Measurements from ENCODE around the gene AATF.

- TF ChIP-seq CTCF (IDR thresholded peaks at IDR 0.05) (no peak), RAD21 (conservative IDR thresholded peaks at IDR 0.05 in 1 of 2, IDR thresholded peaks at IDR 0.05 in 1 of 2) (no peak), EP300 (IDR thresholded peaks at IDR 0.05) (no peak), KDM5A (IDR thresholded peaks at IDR 0.05) (no peak), ELK1 (IDR thresholded peaks at IDR 0.05; ENCODE audit: low read depth, low read length) (no peak), PBX3 (IDR thresholded peaks at IDR 0.05) (no peak), CBX8 (IDR thresholded peaks at IDR 0.05) (no peak)
These were observed 47.2 kb upstream of the AATF start for GRCh38 chr17:36901506-36901905.
